HEK293 (cell line): Measurements from ENCODE around the gene PLEKHM2.

Experiments used
- ZNF274 ChIP-seq, 2 experiments: fragments of 200-500 bp in 1 of 2; fragments of 450-650 bp in 1 of 2; sonication (Bioruptor generic) in 1 of 2; formaldehyde crosslinking in 1 of 2; IDR thresholded peaks; 2 replicates each; pipeline versions ENCODE4 v1.5.1 to v1.6.1; 2014 to 2016; ENCODE audit warnings: borderline replicate concordance in 1 of 2, inconsistent platforms in 1 of 2, low read length in 1 of 2, missing biosample characterization in 1 of 2, missing genetic modification characterization in 1 of 2
- ZNF324 ChIP-seq: fragments of 450-650 bp; formaldehyde crosslinking; IDR thresholded peaks from 2 replicates; pipeline ENCODE4 v1.5.1; 2016; ENCODE audit warnings: missing biosample characterization, missing genetic modification characterization

GRCh38 chr1:15750924-15751323, 66.8 kb downstream of the PLEKHM2 start:
- TF ChIP-seq ZNF274 (IDR thresholded peaks at IDR 0.05; ENCODE audit: low read length): no peak
- no peak for TF ChIP-seq ZNF274 (tag by site-specific recombination; IDR thresholded peaks at IDR 0.05; ENCODE audit: borderline replicate concordance)
- no peak for TF ChIP-seq ZNF324
